Measurements from ENCODE around the gene NCEH1.

The NCEH1 gene

DNA sequence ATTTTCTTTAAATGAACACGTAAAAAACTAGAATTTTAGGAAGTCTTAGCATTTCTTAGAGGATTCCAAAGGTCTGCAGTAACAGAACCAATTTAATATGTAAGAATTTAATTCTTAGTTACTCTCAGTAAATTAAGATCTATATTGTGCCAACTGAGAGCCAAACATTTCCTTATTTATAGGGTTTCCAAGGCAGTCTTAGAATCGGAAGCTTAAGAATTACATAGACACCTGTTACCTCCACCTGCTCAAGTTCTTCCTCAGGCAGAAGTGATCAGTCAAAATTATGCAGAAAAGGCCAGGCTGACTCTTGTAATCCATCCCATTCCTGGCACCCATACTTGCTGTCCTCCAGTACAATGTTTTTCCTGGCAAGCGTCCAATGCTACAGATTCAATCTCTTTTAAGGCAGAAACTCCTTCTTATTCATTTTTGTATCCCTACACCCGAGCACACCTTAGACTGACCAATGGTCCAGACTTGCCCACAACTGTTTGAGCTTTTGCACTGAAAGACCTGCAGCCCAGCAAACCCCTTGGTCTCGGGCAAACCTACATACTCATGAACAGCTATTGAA, 64.3 kb downstream of the NCEH1 start:
- no peak for DNase-seq (ENCODE audit: low read depth)

DNA sequence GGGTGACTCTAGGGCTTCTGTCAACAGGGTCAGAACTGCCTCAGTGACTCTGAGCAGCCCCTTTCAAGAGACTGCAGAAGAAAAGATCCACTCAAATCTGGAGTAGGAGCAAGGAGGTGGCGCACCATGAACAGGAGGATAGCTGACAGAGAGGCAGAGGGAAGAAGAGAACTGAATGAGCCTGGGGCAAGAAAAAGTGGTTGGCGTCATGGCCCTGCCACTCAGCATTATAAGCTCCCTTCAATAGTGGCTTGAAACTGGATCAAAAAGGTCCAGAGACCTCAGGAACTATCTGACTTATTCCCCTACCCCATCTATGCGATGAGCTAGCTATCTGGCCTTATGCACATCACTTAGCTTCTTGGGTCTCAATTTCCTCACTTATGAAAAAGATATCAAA, 66.6 kb downstream of the NCEH1 start:
- DNase-seq (ENCODE audit: low read depth): no peak

DNA sequence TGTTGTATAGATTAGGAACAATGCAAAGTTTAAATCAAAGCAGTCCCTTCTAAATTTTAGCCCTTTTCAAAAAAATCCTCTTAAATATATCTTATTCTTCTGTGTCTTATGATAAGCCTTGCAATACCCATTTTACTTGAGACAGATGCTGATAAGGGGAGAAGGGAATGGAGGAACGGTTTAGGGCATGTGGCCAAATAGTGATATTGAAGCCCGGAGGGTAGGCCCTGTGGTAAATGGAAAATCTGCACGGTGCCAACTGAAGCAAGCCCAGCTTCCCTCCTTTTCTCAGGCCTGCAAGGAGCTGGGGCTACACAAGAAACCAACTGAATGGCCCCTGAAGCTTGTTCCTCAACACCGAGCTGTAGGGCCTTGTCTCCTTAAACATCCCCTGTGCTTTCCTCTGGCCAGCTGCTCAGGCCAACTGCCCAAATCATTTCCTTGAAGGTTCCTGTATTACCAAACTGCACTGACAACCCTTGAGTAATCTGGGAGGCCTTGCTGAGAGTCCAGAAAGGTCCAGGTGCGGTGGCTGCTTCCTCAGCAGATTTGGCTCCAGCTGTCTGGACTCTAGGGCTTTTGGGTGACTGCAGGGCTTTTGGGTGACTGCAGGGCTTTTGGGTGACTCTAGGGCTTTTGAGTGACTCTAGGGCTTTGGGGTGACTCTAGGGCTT, 67.2 kb downstream of the NCEH1 start:
- DNase-seq (ENCODE audit: low read depth): no peak

DNA sequence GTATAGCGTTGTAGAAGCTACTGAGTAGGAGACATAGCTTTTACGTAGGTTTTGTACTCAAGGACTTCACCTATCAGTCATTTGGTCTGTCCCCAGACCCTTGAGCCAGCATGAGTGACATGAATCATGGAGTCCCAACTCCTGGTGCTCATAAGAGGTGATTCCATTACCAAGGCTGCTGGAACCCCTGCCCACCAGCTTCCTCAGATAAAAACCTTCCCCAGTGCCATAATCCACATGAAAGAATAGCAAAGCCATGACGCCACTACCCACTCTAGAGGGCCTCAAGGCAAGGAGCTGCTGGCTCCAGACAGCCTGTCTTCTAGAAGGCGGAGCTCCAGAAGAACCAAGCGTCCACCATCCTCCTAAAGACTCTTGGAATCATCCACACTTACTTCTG, 69.6 kb downstream of the NCEH1 start:
- DNase-seq (ENCODE audit: low read depth): no peak

DNA sequence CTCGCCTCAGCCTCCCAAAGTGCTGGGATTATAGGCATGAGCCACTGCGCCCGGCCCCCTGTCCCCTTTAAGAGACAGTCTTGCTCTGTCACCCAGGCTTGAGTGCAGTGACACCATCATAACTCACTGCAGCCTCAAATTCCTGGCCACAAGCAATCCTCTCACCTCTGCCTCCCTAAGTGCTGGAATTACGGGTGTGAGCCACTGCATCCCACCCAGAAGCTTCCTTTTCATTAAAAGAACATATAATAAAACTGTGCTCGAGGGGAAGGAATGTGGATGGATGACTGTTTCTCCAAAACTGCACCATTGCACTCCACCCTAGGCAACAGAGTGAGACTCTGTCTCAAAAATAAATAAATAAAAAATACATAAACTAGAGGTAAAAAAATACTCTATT, 70.1 kb downstream of the NCEH1 start:
- DNase-seq (ENCODE audit: low read depth): no peak

DNA sequence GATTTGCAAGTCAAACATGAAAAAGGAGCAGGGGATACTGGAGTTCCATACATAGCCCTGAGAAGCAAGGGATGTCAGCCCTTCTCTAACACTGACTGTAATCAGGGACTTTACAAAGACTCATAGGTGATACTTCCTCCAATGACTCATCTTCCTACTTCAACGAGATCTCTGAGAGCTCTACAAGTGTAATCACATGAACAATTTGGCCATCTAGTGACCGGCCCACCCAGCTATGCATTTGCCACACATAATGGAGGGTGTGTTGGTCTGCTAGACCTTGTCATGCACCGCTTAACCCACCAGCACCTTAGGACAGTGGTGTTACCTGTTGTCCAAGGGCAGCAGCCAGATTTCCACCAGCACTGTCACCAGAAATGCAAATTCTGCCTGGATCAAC, 75.3 kb downstream of the NCEH1 start:
- no peak for DNase-seq (ENCODE audit: low read depth)

DNA sequence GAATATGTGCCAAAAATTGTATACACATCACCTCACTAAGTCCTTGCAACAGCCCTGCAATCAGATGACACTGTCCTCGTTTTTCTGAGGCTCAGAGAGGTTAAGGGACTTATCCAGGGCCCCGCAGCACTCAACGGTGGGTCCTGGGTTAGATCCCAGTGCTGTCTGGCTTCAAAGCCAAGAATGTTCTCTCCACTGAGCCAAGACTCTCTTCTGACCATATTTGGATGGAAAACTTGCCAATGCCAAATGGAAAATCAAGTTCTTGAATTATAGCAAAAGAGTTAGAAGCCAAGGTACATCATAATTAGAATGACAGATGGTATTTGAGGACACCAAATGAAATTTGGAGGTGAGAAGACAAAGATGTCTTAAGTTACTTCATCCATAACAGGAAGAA, 75.9 kb downstream of the NCEH1 start:
- DNase-seq (ENCODE audit: low read depth): no peak

DNA sequence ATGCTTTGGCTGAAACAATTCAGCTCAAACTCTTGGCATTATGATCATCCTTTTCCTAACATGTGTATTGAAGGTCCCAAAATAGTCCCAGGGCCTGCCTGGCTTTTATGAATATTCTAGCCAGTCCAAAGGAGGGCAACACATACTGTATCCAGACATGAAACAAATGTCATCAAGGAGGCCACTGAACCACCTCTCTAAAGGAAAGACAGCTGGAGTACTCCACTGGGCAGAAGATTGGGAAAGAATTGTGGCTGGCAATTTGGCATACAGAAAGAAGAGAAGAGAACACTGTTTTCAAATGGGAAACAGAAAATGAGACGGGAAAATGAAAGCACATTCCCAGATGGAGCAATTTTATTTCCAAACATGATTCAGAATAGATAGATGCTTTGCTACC, 80.6 kb downstream of the NCEH1 start:
- no peak for DNase-seq (ENCODE audit: low read depth)

DNA sequence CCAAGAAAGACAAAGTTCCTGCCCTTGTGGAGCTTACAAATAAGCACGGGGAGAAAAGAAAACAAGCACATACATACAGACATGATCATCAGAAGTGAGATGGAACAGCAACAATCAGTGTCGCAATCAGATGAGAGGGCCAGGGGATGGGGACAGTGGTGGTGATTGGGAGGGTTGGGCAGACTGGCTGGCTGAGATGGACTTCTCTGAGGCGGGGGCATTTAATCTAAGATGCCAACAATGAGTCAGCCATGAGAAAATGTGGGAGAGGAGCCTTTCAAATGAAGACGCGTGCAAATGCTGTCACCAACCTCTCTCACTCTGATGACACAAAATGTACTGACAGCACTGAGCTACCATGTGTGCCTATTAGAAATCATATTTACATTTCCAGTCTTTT, 81.4 kb downstream of the NCEH1 start:
- no peak for DNase-seq (ENCODE audit: low read depth)

DNA sequence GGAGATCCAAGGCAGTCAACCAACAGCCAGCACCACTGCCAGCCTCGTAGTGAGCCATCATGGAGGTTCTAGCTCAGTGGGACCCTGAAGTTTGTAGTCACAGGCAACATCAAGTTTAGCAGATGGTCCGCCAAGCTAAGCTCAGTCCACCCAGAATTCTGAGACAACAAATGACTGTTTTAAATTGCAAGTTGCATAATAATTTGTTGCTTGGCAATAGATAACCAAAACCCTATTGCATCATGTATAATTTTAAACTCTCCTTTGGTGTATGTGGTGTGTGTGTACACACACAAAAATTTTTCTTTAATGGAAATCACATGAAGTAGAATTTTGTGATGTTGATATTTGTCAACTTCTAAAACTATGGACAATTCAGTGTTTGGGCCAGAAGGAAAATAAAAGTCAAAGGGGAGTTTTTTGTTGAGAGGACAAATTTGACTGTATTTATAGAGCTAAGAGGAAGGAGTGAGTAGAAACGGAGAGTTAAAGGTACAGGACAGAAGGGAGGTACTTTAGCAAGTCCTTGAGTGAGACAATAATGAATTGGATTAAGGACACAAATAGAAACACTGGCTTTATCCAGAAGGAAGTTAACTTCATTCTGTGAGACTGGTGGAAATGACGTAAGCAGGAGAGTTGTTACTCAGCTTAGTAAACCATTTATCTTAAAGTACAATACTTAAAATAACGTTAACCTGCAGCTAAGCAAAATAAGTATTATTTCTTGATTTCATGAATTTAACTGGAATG, 83.6 kb downstream of the NCEH1 start:
- DNase-seq (ENCODE audit: low read depth): no peak

DNA sequence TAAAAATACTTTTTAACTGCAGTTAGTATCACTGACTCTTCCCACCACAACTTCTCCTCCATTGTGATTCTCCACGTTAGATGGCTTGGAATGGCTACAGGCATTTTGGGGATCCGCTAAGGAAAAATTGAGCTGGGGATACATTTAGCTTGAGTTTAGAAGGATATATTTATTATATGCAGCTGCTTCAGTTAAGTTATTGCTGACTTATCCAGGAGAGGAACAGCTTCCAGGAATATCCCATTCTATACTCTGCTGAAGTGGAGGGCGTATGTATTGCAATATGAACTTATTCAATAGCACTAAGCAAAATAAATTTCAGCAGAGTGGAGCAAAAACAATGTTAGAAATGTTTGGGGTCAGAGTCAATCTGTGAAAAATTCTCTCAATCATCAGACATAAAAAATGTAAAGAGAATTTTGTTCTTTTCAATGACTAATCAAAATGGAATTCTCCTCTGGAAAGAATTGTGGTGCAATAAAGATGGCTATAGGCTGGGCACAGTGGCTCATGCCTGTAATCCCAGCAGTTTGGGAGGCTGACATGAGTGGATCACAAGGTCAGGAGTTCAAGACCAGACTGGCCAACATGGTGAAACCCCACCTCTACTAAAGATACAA, 84.7 kb downstream of the NCEH1 start:
- no peak for DNase-seq (ENCODE audit: low read depth)

DNA sequence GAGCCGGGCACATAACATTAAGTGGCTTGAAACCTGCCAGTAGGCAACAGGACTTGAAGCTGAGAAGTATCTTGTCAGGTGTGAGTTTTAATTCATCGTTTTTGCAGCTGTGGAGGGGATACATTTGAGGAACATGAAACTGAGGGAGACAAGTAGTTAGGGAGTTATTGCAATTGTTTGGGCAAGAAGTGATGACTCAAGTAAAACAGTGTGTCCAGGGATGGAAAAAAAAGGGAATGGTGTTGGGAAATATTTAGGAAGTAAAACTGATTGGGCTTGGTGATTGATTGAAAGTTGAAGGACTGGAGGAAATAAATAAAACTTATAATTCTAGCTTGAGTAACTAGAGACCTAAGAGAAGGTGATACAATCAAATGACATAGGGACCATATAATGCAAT, 85.5 kb downstream of the NCEH1 start:
- DNase-seq (ENCODE audit: low read depth): no peak

DNA sequence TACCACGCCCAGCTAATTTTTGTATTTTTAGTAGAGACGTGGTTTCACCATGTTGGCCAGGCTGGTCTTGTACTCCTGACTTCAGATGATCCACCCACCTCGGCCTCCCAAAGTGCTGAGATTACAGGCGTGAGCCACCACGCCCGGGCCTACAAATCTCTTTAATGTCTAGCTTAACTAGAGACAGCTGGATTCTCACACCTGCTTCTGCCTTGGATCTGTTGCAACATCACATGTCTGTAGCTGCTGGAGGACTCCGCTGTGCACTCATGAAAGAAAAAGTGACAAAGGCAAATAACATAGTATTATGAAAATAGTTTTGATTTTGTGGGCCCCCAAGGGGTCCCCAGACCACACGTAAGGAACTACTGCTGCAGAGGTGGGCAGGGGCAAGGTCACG, 85.9 kb downstream of the NCEH1 start:
- DNase-seq (ENCODE audit: low read depth): no peak

DNA sequence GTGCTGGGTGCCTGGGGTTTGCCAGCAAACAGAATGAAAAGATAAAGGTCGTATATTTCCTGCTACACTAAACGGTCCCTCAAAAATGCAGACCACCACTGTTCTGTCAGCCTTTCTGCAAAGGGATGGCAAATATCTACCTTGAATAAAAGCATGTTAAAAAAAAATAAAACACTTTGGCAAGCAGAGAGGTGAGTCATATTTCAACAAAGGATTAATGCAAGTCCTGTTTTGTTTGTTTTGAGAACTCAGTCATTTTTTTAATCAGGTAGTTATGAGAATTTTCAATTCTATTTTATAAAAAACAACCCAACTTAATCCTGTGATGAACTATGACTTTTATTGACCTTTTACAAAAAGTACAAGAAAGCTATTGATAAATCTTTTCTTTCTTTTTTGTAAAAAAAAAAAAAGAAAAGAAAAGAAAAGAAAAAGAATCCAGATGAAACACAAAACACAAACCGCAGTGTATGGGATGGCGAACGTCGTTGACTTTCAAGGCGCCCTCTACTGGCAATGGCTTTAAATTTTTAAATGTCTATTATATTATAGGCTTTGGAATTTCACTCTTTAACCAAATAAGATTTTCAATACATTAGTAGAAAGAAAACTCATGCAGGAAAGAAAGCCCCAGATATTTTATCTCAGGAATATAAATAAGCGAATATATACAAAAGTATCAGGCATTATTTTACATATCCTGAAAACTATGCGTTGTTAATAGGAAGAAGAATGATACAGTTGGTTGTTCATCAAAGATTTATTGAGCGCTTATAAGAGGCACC, 87.8 kb downstream of the NCEH1 start:
- no peak for DNase-seq (ENCODE audit: low read depth)

DNA sequence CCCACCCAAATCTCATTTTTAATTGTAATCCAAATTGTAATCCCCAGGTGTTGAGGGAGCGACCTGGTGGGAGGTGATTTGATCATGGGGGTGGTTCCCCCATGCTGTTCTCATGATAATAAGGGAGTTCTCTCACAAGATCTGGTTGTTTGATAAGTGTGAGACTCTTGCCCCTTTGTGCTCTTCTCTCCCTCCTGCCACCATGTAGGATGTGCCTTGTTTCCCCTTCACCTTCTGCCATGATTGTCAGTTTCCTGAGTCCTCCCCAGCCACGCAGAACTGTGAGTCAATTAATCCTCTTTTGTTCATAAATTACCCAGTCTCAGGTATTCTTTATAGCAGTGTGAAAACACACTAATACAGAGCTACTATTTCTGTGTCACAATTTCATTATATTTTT, 88.7 kb downstream of the NCEH1 start:
- DNase-seq (ENCODE audit: low read depth): no peak

DNA sequence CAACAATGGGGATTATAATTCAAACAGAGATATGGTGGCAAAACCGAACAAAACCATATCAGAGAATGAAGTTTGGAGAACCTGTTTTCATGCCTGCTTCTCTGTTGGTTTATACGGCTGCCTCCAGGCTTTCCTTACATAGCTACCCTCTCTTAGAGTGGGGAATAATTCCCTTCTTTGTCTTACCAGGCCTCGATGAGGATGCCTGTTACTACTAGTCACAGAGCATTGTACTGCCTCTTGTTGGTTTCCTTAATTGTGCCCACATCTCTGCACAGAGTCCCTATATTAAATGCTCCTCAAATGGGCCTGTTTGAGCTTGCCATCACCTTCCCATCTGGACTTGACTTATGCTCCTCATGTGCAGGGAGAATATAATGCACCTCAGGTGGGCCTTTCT, 92.9 kb downstream of the NCEH1 start:
- no peak for DNase-seq (ENCODE audit: low read depth)

DNA sequence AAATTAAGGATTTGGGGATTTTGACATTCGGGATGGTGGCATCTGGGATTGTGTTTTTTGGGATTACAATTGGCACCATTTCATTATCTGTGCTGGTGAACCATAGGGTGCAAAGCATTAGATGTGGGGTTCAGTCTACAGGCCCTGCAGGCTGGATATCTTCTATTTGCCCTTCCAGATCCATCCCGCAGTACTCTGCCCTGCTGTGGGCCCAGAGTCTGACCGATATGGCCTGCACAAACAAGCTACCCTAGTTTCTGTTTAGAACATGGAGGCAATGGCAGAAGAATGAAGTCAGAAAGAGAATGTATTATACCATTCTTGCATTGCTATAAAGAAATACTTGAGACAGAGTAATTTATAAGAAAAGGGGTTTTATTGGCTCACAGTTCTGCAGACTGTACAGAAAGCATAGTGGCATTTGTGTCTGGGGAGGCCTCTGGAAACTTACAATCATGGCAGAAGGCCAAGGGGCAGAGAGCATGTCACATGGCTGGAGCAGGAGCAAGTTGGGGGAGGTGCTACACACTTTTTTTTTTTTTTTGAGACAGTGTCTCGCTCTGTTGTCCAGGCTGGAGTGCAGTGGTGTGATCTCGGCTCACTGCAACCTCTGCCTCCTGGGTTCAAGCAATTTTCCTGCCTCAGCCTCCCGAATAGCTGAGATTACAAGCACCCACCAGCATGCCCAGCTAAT, 93.7 kb downstream of the NCEH1 start:
- no peak for DNase-seq (ENCODE audit: low read depth)

DNA sequence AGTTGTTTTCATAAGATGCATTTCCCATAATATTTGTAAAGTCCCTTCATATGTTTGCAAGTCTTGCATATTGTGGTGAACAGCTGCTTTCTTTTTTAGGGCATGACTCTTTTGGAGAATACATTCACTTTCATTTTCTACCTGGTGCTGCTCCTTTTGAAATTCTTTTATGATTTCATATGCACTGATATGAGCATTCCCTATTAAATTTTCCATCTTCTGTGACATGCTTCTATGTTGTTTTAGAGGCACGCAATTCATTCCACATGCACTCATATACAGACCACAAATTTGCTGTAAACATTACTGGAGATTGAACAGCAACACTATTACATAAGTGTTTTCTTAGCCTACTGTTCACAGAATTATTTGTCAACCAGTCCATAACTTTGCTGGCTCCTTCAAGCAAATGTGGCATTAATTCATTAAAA, 94.8 kb downstream of the NCEH1 start:
- no peak for DNase-seq (ENCODE audit: low read depth)

DNA sequence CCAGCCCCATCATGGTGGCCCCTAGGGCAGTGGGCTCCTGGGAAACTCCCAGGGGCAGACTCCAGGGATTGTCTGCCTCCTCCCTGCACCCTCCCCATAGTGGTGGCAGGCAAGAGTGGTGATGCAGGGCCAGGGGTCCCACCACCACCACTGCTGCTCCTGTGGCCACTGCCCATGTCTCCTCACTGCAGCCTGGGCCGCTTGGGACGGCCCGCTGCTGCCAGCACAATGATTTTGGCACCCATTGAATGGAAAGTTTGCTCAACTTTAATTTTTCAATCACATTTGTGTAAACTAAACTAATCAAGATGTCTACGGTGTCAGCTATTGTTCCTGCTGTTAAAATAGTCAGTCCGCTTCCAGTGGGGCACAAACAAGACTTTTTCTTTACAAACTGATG, 95.6 kb downstream of the NCEH1 start:
- DNase-seq (ENCODE audit: low read depth): no peak

DNA sequence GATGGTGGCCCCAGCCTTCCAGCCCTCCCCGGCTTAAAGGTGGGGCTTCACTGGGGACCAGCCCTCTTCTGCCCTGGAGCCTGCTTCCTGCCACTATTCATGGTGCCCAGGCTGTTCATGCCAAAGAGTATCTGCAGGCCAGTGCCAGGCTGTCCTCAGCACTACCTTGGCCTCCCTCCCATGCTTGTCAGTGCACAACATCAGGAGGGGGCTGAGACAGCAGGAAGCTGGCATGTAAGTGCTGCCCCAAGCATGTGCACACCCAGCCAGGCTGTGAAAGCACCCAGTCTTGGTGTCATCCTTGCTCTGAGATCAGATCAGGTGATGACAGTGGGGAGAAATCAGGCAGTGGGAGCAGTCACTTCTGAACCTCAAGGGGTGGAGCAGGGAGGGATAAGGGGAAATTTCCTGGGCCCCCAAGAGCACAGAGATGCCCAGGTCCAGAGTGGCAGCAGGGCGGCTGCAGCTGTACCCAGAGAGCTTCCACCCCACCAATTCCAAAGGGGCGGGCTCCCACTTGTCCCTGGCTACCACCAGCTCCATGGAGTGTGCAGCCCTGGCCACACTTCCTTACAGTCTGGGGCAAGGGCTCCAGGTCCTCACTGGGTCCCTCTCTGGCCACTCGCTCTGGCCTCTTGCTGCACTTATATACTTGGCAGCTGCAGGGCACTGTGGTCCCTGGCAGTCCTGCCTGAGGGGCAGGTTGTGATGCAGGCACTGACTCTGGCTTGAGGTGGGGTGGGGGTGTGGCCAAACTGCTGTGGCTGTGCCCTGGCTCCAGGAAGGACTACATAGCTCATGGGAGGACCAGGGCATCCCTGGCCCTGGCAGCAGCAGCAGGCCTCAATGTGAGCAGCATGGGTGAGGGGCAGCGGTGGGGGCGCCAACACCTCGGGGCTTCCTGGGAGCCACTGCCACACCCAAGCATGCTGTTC, 96.3 kb downstream of the NCEH1 start:
- no peak for DNase-seq (ENCODE audit: low read depth)

DNA sequence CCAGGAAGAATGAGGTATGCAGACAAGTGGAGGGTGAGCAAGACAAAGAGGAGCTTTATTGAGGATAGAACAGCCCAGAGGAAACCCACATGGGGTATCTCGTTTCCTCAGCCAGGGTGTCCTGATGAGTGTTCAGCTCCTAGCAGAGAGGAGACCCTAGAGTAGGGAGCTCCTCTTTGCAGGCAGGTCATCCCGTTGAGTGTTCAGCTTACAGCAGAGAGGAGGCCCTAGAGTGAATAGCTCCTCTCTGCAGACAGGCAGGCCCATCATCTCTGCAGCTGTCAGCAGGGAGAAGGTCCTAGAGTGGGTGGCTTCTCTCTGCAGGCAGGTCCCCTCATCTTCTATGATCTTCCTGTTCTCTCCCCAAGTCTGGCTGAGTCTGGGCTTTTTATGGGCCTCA, 97.0 kb downstream of the NCEH1 start:
- DNase-seq (ENCODE audit: low read depth): no peak
